Endothelial cell of umbilical vein (primary cell): ENCODE data around the gene DDX52. TPM values are rescaled to one million over a fixed set of nuclear protein-coding genes. Genes with fewer than 3 reads are reported as not detected.
A peak's percentile ranks its signal among the peaks of the same experiment; 100 is the strongest.

Experiments used
- BruUV-seq: library from RNA; stranded (reverse); fragments of 400-500 nt; replicated peaks from 2 replicates; lab custom pipeline; 2021; lab: Mats Ljungman, UMichigan
- CTCF ChIA-PET: fragments of 300-600, 350-600 bp; sonication (Branson Sonifier 250); formaldehyde crosslinking; loops from one replicate; lab custom pipeline; 2021; ENCODE audit warnings: antibody characterized with exemption, inconsistent platforms; lab: Charles Lee
- POLR2A ChIA-PET: fragments of 300-600, 350-600 bp; sonication (Branson Sonifier 250); formaldehyde crosslinking; loops from one replicate; lab custom pipeline; 2021; ENCODE audit warnings: antibody characterized with exemption, inconsistent platforms; lab: Charles Lee
- DNase-seq: peaks from one replicate; pipeline ENCODE4 v3.0.0-alpha.2; 2011; ENCODE audit warnings: low read depth, low spot score
- FAIRE-seq: peaks from 2 replicates; lab custom pipeline; 2011; peaks lifted over from hg19 to GRCh38; lab: Jason Lieb, UNC
- H2AFZ ChIP-seq: 2 replicates; pipeline ENCODE4 v1.6.0; 2012; ENCODE audit warnings: low read depth, low read length, control low read depth, inconsistent platforms
- H3K27ac ChIP-seq: 2 replicates; pipeline ENCODE4 v1.5.1; 2011; ENCODE audit warnings: low read depth, mild to moderate bottlenecking, control low read depth, low read length, moderate library complexity; ENCODE audit not compliant: insufficient read depth
- H3K27me3 ChIP-seq, 2 experiments: 2 replicates each; pipeline versions ENCODE4 v1.6.0 to v1.6.1; 2011; ENCODE audit warnings: low read length in 2 of 2, mixed read lengths in 1 of 2; ENCODE audit not compliant: control insufficient read depth in 2 of 2, insufficient read depth in 2 of 2
- H3K36me3 ChIP-seq, 2 experiments: 2 replicates in 1 of 2; 3 replicates in 1 of 2; pipeline ENCODE4 v1.5.1; 2011; ENCODE audit warnings: low read length in 2 of 2, mild to moderate bottlenecking in 1 of 2, moderate library complexity in 1 of 2; ENCODE audit not compliant: control insufficient read depth in 2 of 2, insufficient read depth in 2 of 2; ENCODE audit errors: extremely low read depth in 1 of 2
- H3K4me1 ChIP-seq: 3 replicates; pipeline ENCODE4 v1.5.1; 2011; ENCODE audit warnings: mild to moderate bottlenecking, low read length; ENCODE audit not compliant: control insufficient read depth, insufficient read depth; ENCODE audit errors: extremely low read depth
- H3K4me2 ChIP-seq: 2 replicates; pipeline ENCODE4 v1.6.1; 2011; ENCODE audit warnings: low read length, control low read depth, mixed read lengths; ENCODE audit not compliant: insufficient read depth
- H3K4me3 ChIP-seq, 3 experiments: fragments of 200-600 bp in 1 of 3; sonication (generic), shearing (Covaris generic) in 1 of 3; replicated peaks in 1 of 3; 2 replicates each; pipeline ENCODE4 v1.5.1; 2011 to 2016; ENCODE audit warnings: control low read depth in 3 of 3, low read length in 3 of 3, mild to moderate bottlenecking in 2 of 3, inconsistent platforms in 1 of 3, low read depth in 1 of 3, moderate library complexity in 1 of 3; ENCODE audit not compliant: insufficient read depth in 1 of 3
- H3K79me2 ChIP-seq: 2 replicates; pipeline ENCODE4 v1.6.0; 2012; ENCODE audit warnings: low read length, inconsistent platforms; ENCODE audit not compliant: control insufficient read depth, insufficient read depth
- H3K9ac ChIP-seq: replicated peaks from 2 replicates; pipeline ENCODE3; 2011; ENCODE audit warnings: low read length, control low read depth; ENCODE audit not compliant: insufficient read depth; ENCODE audit errors: extremely low read depth
- H3K9me1 ChIP-seq: replicated peaks from 3 replicates; pipeline ENCODE4 v1.6.0; 2011; ENCODE audit warnings: mild to moderate bottlenecking, low read length; ENCODE audit not compliant: control insufficient read depth, insufficient read depth; ENCODE audit errors: extremely low read depth
- H3K9me3 ChIP-seq: replicated peaks from 2 replicates; pipeline ENCODE4 v1.5.1; 2012; ENCODE audit warnings: low read length, inconsistent platforms; ENCODE audit not compliant: control insufficient read depth, insufficient read depth
- H4K20me1 ChIP-seq: replicated peaks from 2 replicates; pipeline ENCODE3; 2011; ENCODE audit warnings: mild to moderate bottlenecking, low read length; ENCODE audit not compliant: control insufficient read depth, insufficient read depth; ENCODE audit errors: extremely low read depth
- CTCF ChIP-seq, 2 donors: IDR thresholded peaks; 1 replicate in 1 of 2; 2 replicates in 1 of 2; pipeline ENCODE4 v1.5.1; 2011; ENCODE audit warnings: low read length in 2 of 2, mild to moderate bottlenecking in 2 of 2, moderate library complexity in 2 of 2, control low read depth in 1 of 2, inconsistent platforms in 1 of 2, low read depth in 1 of 2; ENCODE audit not compliant: insufficient read depth in 1 of 2; ENCODE audit errors: extremely low read depth in 1 of 2
- FOS ChIP-seq: IDR thresholded peaks from 2 replicates; pipeline ENCODE4 v1.6.1; 2011; ENCODE audit warnings: mild to moderate bottlenecking, low read length, moderate library complexity, borderline replicate concordance; ENCODE audit not compliant: insufficient read depth
- JUN ChIP-seq: IDR thresholded peaks from 2 replicates; pipeline ENCODE4 v1.6.1; 2011; ENCODE audit warnings: borderline replicate concordance, low read depth; ENCODE audit not compliant: insufficient read length, insufficient read depth
- POLR2AphosphoS5 ChIP-seq: IDR thresholded peaks from 2 replicates; pipeline ENCODE4 v1.6.1; 2012; ENCODE audit warnings: low read depth, mild to moderate bottlenecking, control low read depth, low read length, moderate library complexity; ENCODE audit not compliant: insufficient read depth
- dilution Hi-C: fragments of 300-500 bp; cut with MboI; formaldehyde crosslinking; loops from one replicate; pipeline ENCODE4 v1.15.0; 2019; ENCODE audit warnings: low sequenced_read_pairs; ENCODE audit not compliant: extremely low pct_ligation_motif_present
- intact Hi-C: fragments of 100-400 bp; cut with micrococcal nuclease; formaldehyde crosslinking; loops from one replicate; pipeline ENCODE4 v1.10.0; 2022
- polyA plus RNA-seq, 4 experiments: library from polyadenylated mRNA; depleted of rRNA in 3 of 4; stranded (reverse) in 3 of 4; unstranded in 1 of 4; fragments of >200 nt; gene quantifications; 2 replicates each; pipeline versions ENCODE4 v1.2.1 to v1.2.3, GENCODE V29; 2011 to 2012; ENCODE audit warnings: missing spikeins in 1 of 4
- total RNA-seq: library from RNA; stranded (reverse); gene quantifications from 2 replicates; pipeline ENCODE4 v1.2.3, GENCODE V29; 2021
- TF ChIP-seq, protein P1 (sequence below): IDR thresholded peaks from 2 replicates; pipeline ENCODE4 v1.6.1; 2011; ENCODE audit not compliant: insufficient read depth, insufficient read length

DDX52 gene
- total and polyA plus RNA-seq, 2 donors (not counting 3 experiments of a cell fraction or from before 2014, with no cell fraction given): 12.5 to 58.4 TPM

- POLR2A ChIA-PET: no interaction called here
- no peaks in the 10 kb centered on the region for H3K9me3 ChIP-seq
- dilution Hi-C loops: no loop called here
- CTCF ChIA-PET: interaction anchor here (0.6 to 4.6 kb wide), 16 partner anchors 10 to 1011 kb away, joined by 3 to 50 read pairs (median 4); no protein-coding TSS in a partner anchor
- intact Hi-C loops: loop anchor here (1.0 kb wide), 1 partner anchor 43 kb away; no protein-coding TSS in a partner anchor
- FAIRE-seq (no peak), DNase-seq (peak; percentile 66)
- H3K27me3 ChIP-seq: no peaks in the 10 kb centered on the region
- no peaks in the 10 kb centered on the region for H4K20me1 ChIP-seq
- no TSS peak for BruUV-seq
- no peak overlapping the region for H3K4me3 ChIP-seq
- no peaks in the 10 kb centered on the region for H3K9me1 ChIP-seq
- H3K79me2 ChIP-seq: no peaks in the 10 kb centered on the region
- H3K4me1 ChIP-seq: no peaks in the 10 kb centered on the region
- no peak overlapping the region for H3K4me2 ChIP-seq
- H2AFZ ChIP-seq: no peak overlapping the region
- H3K27ac ChIP-seq: no peak overlapping the region
- peaks cover 6 to 19% of the 10 kb centered on the region in 2 experiments for H3K36me3 ChIP-seq
- TF ChIP-seq JUN (no peak), CTCF (IDR thresholded peaks at IDR 0.05; ENCODE audit: extremely low read depth in 1 of 2, insufficient read depth in 1 of 2, low read depth in 1 of 2, low read length in 2 of 2) (peak; percentile 54 to 71)
- no peak overlapping the region for H3K9ac ChIP-seq
Measured at GRCh38 chr17:37570527-37571093, 72.6 kb downstream of the DDX52 start.

DNA sequence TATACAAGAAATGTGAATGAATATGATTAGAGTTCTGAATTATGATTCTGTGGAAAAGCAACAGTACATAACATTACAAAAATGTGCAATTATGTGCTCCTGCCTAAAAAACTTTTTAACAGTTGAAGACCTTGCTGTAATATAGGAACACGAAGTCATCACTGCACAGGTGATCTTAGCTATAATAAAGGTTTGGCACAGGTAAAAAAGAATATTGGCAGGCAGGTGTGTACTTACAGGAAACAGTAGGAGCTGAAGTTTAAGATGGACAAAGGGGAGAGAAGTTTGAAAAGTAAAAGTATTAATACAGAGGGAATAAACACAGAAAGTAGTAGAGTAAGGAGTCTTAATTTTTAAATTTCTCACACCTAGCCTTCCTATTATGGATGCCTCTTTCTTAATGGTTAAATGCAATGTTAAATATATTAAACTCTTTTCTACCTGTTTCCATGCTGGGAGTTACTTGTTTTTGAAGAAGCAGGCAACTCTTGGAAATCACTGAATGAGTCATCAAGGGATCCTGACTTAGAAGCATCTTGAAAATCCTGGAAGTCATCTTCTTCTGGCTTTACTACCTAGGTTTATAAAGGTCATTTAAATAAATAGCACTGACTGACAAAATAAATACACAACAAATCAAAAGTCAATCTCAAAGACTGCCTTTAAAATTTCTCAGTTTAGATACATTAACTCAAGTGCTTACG, 74.7 kb downstream of the DDX52 start:
- no peaks in the 10 kb centered on the region for H3K79me2 ChIP-seq
- peak; percentile 11 for TF ChIP-seq JUN
- TF ChIP-seq CTCF (IDR thresholded peaks at IDR 0.05; ENCODE audit: extremely low read depth in 1 of 2, insufficient read depth in 1 of 2, low read depth in 1 of 2, low read length in 2 of 2): no peak
- TF ChIP-seq, protein P1, sequence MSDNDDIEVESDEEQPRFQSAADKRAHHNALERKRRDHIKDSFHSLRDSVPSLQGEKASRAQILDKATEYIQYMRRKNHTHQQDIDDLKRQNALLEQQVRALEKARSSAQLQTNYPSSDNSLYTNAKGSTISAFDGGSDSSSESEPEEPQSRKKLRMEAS: no peak
- TF ChIP-seq POLR2AphosphoS5: no peak
- TF ChIP-seq FOS: peak; percentile 11
- intact Hi-C loops (no loop called here), dilution Hi-C loops (no loop called here)
- H3K4me1 ChIP-seq: no peaks in the 10 kb centered on the region
- DNase-seq: no peak
- no TSS peak for BruUV-seq
- H3K36me3 ChIP-seq: peaks cover 6 to 19% of the 10 kb centered on the region in 2 experiments
- no peak overlapping the region for H3K4me2 ChIP-seq
- no peaks in the 10 kb centered on the region for H3K9me3 ChIP-seq
- no peak overlapping the region for H3K9ac ChIP-seq
- no peak overlapping the region for H3K27ac ChIP-seq
- no peaks in the 10 kb centered on the region for H3K9me1 ChIP-seq
- ChIA-PET CTCF (interaction anchor here (2.3 to 4.6 kb wide), 4 partner anchors 8 to 195 kb away, joined by 7 to 50 read pairs (median 20); no protein-coding TSS in a partner anchor), POLR2A (interaction anchor here (0.7 kb wide), 1 partner anchor 11 kb away, joined by 4 read pairs; no protein-coding TSS in a partner anchor)
- no peaks in the 10 kb centered on the region for H4K20me1 ChIP-seq
- H2AFZ ChIP-seq: no peak overlapping the region
- FAIRE-seq: no peak
- no peak overlapping the region for H3K4me3 ChIP-seq
- no peaks in the 10 kb centered on the region for H3K27me3 ChIP-seq
